SJSA1 (cell line): ENCODE data around the gene ZNF32. TPM values are rescaled to one million over a fixed set of nuclear protein-coding genes. Genes with fewer than 3 reads are reported as not detected.

Source experiments
- DNase-seq, 2 experiments: peaks; one replicate each; pipeline ENCODE4 v3.0.0-alpha.2; 2015 to 2020; ENCODE audit warnings: low spot score in 2 of 2, low read depth in 1 of 2
- H3K27ac ChIP-seq: fragments of 250-450 bp; sonication (Bioruptor Pico); 2 replicates; pipeline ENCODE4 v1.5.1; 2020; ENCODE audit warnings: mild to moderate bottlenecking, moderate library complexity
- H3K27me3 ChIP-seq: fragments of 250-450 bp; sonication (Bioruptor Pico); replicated peaks from 2 replicates; pipeline ENCODE4 v1.5.1; 2020; ENCODE audit warnings: mild to moderate bottlenecking, moderate library complexity
- H3K36me3 ChIP-seq: fragments of 250-450 bp; sonication (Bioruptor Pico); 2 replicates; pipeline ENCODE4 v1.5.1; 2020; ENCODE audit warnings: mild to moderate bottlenecking
- H3K4me1 ChIP-seq: fragments of 250-450 bp; sonication (Bioruptor Pico); replicated peaks from 2 replicates; pipeline ENCODE4 v1.6.1; 2021; ENCODE audit warnings: mild to moderate bottlenecking
- H3K4me3 ChIP-seq: fragments of 250-450 bp; sonication (Bioruptor Pico); 2 replicates; pipeline ENCODE4 v1.5.1; 2020; ENCODE audit warnings: mild to moderate bottlenecking
- H3K9me3 ChIP-seq: fragments of 250-450 bp; sonication (Bioruptor Pico); replicated peaks from 2 replicates; pipeline ENCODE4 v1.5.1; 2020; ENCODE audit warnings: mild to moderate bottlenecking
- total RNA-seq: library from RNA; depleted of rRNA; stranded (reverse); fragments of >200 nt; shearing (Covaris generic); gene quantifications from 2 replicates; pipeline ENCODE4 v1.2.3, GENCODE V29; 2014; rRNA removed

Gene ZNF32
- total RNA-seq = 29.8 and 41.3 TPM in 2 replicates

- Histone ChIP-seq H3K9me3 (peaks cover 17% of the 10 kb centered on the region), H3K27ac (peak within 1 kb of the TSS; percentile 46), H3K4me3 (peak within 1 kb of the TSS; percentile 65), H3K27me3 (no peaks in the 10 kb centered on the region), H3K4me1 (peaks cover 12% of the 10 kb centered on the region), H3K36me3 (peaks cover 27% of the 10 kb centered on the region)
- peak; percentile 78 to 83 for DNase-seq
These were observed at the start of gene ZNF32 for GRCh38 chr10:43648398-43649184. Gene ZNF32, minus strand, starts transcription at chr10:43648881. Its CDS starts 2,748 bp downstream, at chr10:43646133.

- no peak overlapping the region for H3K4me3 ChIP-seq
- no peak for DNase-seq
- no peaks in the 10 kb centered on the region for H3K27me3 ChIP-seq
- no peaks in the 10 kb centered on the region for H3K36me3 ChIP-seq
- H3K27ac ChIP-seq = no peak overlapping the region
- H3K4me1 ChIP-seq = no peaks in the 10 kb centered on the region
- no peaks in the 10 kb centered on the region for H3K9me3 ChIP-seq
These were observed 49.5 kb upstream of the ZNF32 start for GRCh38 chr10:43698156-43698555.

GRCh38 chr10:43696909-43697483, 48.3 kb upstream of the ZNF32 start:
- no peak overlapping the region for H3K27ac ChIP-seq
- H3K27me3 ChIP-seq = no peaks in the 10 kb centered on the region
- no peaks in the 10 kb centered on the region for H3K9me3 ChIP-seq
- peak in 1 of 2 experiments; percentile 22 for DNase-seq
- no peaks in the 10 kb centered on the region for H3K4me1 ChIP-seq
- H3K4me3 ChIP-seq = no peak overlapping the region
- no peaks in the 10 kb centered on the region for H3K36me3 ChIP-seq

GRCh38 chr10:43695730-43696129, 47.0 kb upstream of the ZNF32 start:
- Histone ChIP-seq H3K4me3 (no peak overlapping the region), H3K36me3 (no peaks in the 10 kb centered on the region), H3K4me1 (no peaks in the 10 kb centered on the region), H3K27ac (no peak overlapping the region), H3K9me3 (no peaks in the 10 kb centered on the region), H3K27me3 (no peaks in the 10 kb centered on the region)
- DNase-seq = no peak

- H3K4me1 ChIP-seq = peaks cover 2% of the 10 kb centered on the region
- DNase-seq = no peak
These were observed 46.6 kb upstream of the ZNF32 start for GRCh38 chr10:43695321-43695720.

GRCh38 chr10:43694526-43694925, 45.8 kb upstream of the ZNF32 start:
- H3K36me3 ChIP-seq = no peaks in the 10 kb centered on the region
- no peak for DNase-seq
- no peak overlapping the region for H3K27ac ChIP-seq
- no peaks in the 10 kb centered on the region for H3K9me3 ChIP-seq
- no peaks in the 10 kb centered on the region for H3K27me3 ChIP-seq
- H3K4me3 ChIP-seq = no peak overlapping the region
- H3K4me1 ChIP-seq = peaks cover 8% of the 10 kb centered on the region

More at GRCh38 chr10:43695321-43695720, 46.6 kb upstream of the ZNF32 start:
- Histone ChIP-seq H3K4me3 (no peak overlapping the region), H3K36me3 (no peaks in the 10 kb centered on the region), H3K27me3 (no peaks in the 10 kb centered on the region), H3K9me3 (no peaks in the 10 kb centered on the region), H3K27ac (no peak overlapping the region)

- Histone ChIP-seq H3K36me3 (no peaks in the 10 kb centered on the region), H3K4me1 (peaks cover 8% of the 10 kb centered on the region), H3K27ac (no peak overlapping the region), H3K4me3 (no peak overlapping the region), H3K27me3 (no peaks in the 10 kb centered on the region), H3K9me3 (no peaks in the 10 kb centered on the region)
- no peak for DNase-seq
These were observed 44.9 kb upstream of the ZNF32 start for GRCh38 chr10:43693602-43694001.

- DNase-seq = no peak
- no peaks in the 10 kb centered on the region for H3K9me3 ChIP-seq
- peaks cover 8% of the 10 kb centered on the region for H3K4me1 ChIP-seq
- H3K4me3 ChIP-seq = no peak overlapping the region
- no peak overlapping the region for H3K27ac ChIP-seq
- no peaks in the 10 kb centered on the region for H3K36me3 ChIP-seq
- H3K27me3 ChIP-seq = no peaks in the 10 kb centered on the region
These were observed 43.6 kb upstream of the ZNF32 start for GRCh38 chr10:43692051-43692825.

GRCh38 chr10:43691485-43691884, 42.8 kb upstream of the ZNF32 start:
- Histone ChIP-seq H3K4me3 (no peak overlapping the region), H3K27me3 (no peaks in the 10 kb centered on the region), H3K9me3 (no peaks in the 10 kb centered on the region), H3K27ac (no peak overlapping the region), H3K36me3 (no peaks in the 10 kb centered on the region), H3K4me1 (peaks cover 8% of the 10 kb centered on the region)
- DNase-seq = no peak

GRCh38 chr10:43689955-43690771, 41.5 kb upstream of the ZNF32 start:
- peak; percentile 44 to 69 for DNase-seq
- no peak overlapping the region for H3K27ac ChIP-seq

GRCh38 chr10:43689618-43689954, 40.9 kb upstream of the ZNF32 start:
- DNase-seq = no peak
- Histone ChIP-seq H3K27me3 (no peaks in the 10 kb centered on the region), H3K27ac (no peak overlapping the region), H3K4me3 (no peak overlapping the region), H3K4me1 (peaks cover 8% of the 10 kb centered on the region), H3K36me3 (no peaks in the 10 kb centered on the region), H3K9me3 (no peaks in the 10 kb centered on the region)

More at GRCh38 chr10:43689955-43690771, 41.5 kb upstream of the ZNF32 start:
- Histone ChIP-seq H3K27me3 (no peaks in the 10 kb centered on the region), H3K4me3 (peak overlapping the region; percentile 2; the same call in 1 of the 2 replicates), H3K9me3 (no peaks in the 10 kb centered on the region), H3K4me1 (peaks cover 8% of the 10 kb centered on the region), H3K36me3 (no peaks in the 10 kb centered on the region)

- H3K36me3 ChIP-seq = no peaks in the 10 kb centered on the region
- H3K4me1 ChIP-seq = peaks cover 8% of the 10 kb centered on the region
- no peak overlapping the region for H3K27ac ChIP-seq
- no peaks in the 10 kb centered on the region for H3K27me3 ChIP-seq
- H3K9me3 ChIP-seq = no peaks in the 10 kb centered on the region
- no peak for DNase-seq
- H3K4me3 ChIP-seq = no peak overlapping the region
These were observed 40.4 kb upstream of the ZNF32 start for GRCh38 chr10:43689007-43689491.

- Histone ChIP-seq H3K36me3 (no peaks in the 10 kb centered on the region), H3K4me3 (no peak overlapping the region), H3K9me3 (no peaks in the 10 kb centered on the region), H3K4me1 (peaks cover 8% of the 10 kb centered on the region), H3K27me3 (no peaks in the 10 kb centered on the region), H3K27ac (no peak overlapping the region)
- no peak for DNase-seq
These were observed 39.7 kb upstream of the ZNF32 start for GRCh38 chr10:43688348-43688892.
